ENCODE data around the gene SMYD3. TPM values are rescaled to one million over a fixed set of nuclear protein-coding genes. Genes with fewer than 3 reads are reported as not detected.

The SMYD3 gene
- total RNA-seq, 2 donors from 2014 or later: 16.2 to 16.4 TPM

- DNase-seq: no peak
- intact Hi-C loops (cut with DNase I): no loop called here
- H3K36me3 ChIP-seq: no peaks in the 10 kb centered on the region
Measured at GRCh38 chr1:246122071-246122470, 385.0 kb downstream of the SMYD3 start.

GRCh38 chr1:246121533-246121932, 385.5 kb downstream of the SMYD3 start:
- TF ChIP-seq CTCF (IDR thresholded peaks at IDR 0.05): no peak
- Histone ChIP-seq H3K4me1 (no peaks in the 10 kb centered on the region), H3K9me3 (no peaks in the 10 kb centered on the region), H3K36me3 (no peaks in the 10 kb centered on the region), H3K9ac (ENCODE audit: low read depth in 2 of 2, low read length in 2 of 2) (no peak overlapping the region), H3K27me3 (no peaks in the 10 kb centered on the region), H3K27ac (no peak overlapping the region), H3K4me3 (no peak overlapping the region)
- intact Hi-C loops (cut with DNase I): no loop called here
- DNase-seq: no peak

More at GRCh38 chr1:246122071-246122470, 385.0 kb downstream of the SMYD3 start:
- Histone ChIP-seq H3K27me3 (no peaks in the 10 kb centered on the region), H3K4me3 (no peak overlapping the region), H3K9ac (ENCODE audit: low read depth in 2 of 2, low read length in 2 of 2) (no peak overlapping the region), H3K9me3 (no peaks in the 10 kb centered on the region), H3K27ac (no peak overlapping the region), H3K4me1 (no peaks in the 10 kb centered on the region)
- TF ChIP-seq CTCF (IDR thresholded peaks at IDR 0.05): no peak

DNA sequence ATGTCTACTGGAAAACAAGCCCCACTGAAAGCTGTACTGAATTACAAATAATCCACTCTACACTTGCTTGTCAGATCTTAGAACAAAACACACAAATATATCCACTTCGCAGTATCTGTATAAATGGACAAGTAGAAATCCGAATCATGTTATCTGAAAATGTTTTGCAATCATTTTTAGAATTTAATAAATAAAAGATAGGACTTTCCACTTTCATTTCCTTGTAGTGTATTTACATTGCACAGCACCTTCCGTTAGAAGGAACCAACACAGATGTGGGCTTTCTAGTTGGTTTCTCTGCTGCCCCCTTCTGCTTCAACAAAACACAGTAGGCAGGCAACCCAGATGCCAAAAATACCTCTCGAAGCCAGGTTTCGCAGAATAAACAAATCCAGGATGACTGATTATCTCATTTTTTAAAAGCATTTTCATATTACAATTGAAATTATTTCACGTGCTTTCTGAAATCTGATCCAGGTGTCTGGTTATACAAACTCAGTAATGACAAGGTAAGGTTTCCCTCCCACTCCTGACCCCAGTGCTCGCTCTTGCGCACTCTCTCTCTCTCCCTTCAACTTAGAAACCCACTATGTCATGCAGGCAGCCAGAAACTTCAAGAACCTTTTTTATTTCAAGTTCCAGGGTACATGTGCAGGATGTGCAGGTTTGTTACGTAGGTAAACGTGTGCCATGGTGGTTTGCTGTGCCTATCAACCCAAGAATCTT, 389.9 kb downstream of the SMYD3 start:
- intact Hi-C loops (cut with DNase I): no loop called here
- Histone ChIP-seq H3K4me1 (no peaks in the 10 kb centered on the region), H3K4me3 (no peak overlapping the region), H3K27me3 (no peaks in the 10 kb centered on the region), H3K9me3 (no peaks in the 10 kb centered on the region), H3K36me3 (no peaks in the 10 kb centered on the region), H3K27ac (no peak overlapping the region), H3K9ac (ENCODE audit: low read depth in 2 of 2, low read length in 2 of 2) (no peak overlapping the region)
- peak; percentile 34 for TF ChIP-seq CTCF (IDR thresholded peaks at IDR 0.05)
- DNase-seq: peak; percentile 29

DNA sequence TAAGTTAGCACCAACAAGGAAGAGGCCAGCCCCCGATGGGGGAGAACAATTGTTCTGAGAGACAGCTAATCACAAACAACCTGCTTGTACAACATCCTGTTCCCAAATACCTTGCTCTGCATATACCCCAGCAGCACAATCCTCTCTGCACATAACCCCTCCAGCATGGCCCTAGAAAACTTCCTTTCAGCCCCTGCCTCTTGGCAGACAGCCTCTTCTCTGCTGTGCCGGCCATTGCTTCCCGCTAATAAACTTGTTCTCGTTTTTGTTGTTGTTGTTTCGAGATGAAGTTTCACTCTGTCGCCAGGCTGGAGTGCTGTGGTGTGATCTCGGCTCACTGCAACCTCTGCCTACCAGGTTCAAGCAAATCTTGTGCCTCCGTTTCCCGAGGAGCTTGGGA, 392.7 kb downstream of the SMYD3 start:
- Histone ChIP-seq H3K4me3 (no peak overlapping the region), H3K4me1 (no peaks in the 10 kb centered on the region), H3K36me3 (no peaks in the 10 kb centered on the region), H3K27me3 (no peaks in the 10 kb centered on the region), H3K27ac (no peak overlapping the region), H3K9me3 (no peaks in the 10 kb centered on the region), H3K9ac (ENCODE audit: low read depth in 2 of 2, low read length in 2 of 2) (no peak overlapping the region)
- DNase-seq: no peak
- no peak for TF ChIP-seq CTCF (IDR thresholded peaks at IDR 0.05)
- intact Hi-C loops (cut with DNase I): no loop called here

GRCh38 chr1:246113555-246114095, 393.5 kb downstream of the SMYD3 start:
- no peaks in the 10 kb centered on the region for H3K36me3 ChIP-seq
- no peak overlapping the region for H3K9ac ChIP-seq (ENCODE audit: low read depth in 2 of 2, low read length in 2 of 2)
- no peak overlapping the region for H3K4me3 ChIP-seq
- H3K4me1 ChIP-seq: no peaks in the 10 kb centered on the region
- no peaks in the 10 kb centered on the region for H3K27me3 ChIP-seq
- no peak overlapping the region for H3K27ac ChIP-seq
- H3K9me3 ChIP-seq: no peaks in the 10 kb centered on the region
- TF ChIP-seq CTCF (IDR thresholded peaks at IDR 0.05): no peak
- intact Hi-C loops (cut with DNase I): no loop called here
- DNase-seq: no peak
